ENCODE results near the gene MRPL50. TPM values are rescaled to one million over a fixed set of nuclear protein-coding genes. Genes with fewer than 3 reads are reported as not detected.
"Not testable (repeated sequence)": the region's sequence is repeated elsewhere in the genome, so short reads cannot be mapped to it uniquely, and the experiment has no call there.

MRPL50 gene
- total RNA-seq, 2 donors from 2014 or later: 9.5 to 14.1 TPM

DNA sequence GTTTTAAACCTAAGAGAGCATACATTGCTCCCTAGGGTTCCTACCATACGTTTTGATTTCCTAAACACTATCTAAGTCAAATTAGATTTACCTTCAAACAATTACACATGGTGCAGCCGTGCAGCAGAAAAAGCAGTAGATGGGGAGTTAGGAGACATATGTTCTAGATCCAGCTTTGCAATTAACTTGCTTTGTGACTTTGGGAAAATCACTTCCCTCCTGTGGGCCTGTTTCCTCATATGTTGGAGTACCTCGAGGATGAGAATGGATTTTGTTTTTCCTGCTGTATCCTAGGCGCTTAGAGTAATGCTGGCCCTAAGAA, 711 bp downstream of the MRPL50 start:
- Mint-ChIP-seq H3K27ac (peak overlapping the region; percentile 93 to 99), H3K36me3 (peaks cover 65 to 77% of the 10 kb centered on the region in 2 donors), H3K9me3 (peaks cover 9 to 35% of the 10 kb centered on the region in 2 donors)
- ATAC-seq (no peak), DNase-seq (ENCODE audit: low spot score in 2 of 2) (no peak)

DNA sequence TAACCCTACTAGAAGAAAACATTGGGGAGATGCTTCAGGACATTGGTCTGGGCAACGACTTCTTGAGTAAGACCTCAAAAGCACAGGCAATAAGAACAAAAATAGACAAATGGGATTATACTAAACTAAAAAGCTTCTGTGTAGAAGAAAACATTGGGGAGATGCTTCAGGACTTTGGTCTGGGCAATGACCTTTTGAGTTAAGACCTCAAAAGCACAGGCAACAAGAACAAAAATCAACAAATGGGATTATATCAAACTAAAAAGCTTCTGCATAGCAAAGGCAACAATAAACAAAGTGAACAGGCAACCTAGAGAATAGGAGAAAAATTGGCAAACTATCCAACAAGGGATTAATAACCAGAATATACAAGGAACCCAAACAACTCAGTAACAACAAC, 3.7 kb downstream of the MRPL50 start:
- peaks cover 55 to 78% of the 10 kb centered on the region in 2 donors for H3K36me3 Mint-ChIP-seq
- peaks cover 17 to 27% of the 10 kb centered on the region in 2 donors for H3K9me3 Mint-ChIP-seq
- peak overlapping the region in 1 of 2 donors; percentile 29 for H3K27ac Mint-ChIP-seq
- DNase-seq (ENCODE audit: low spot score in 2 of 2): no peak
- ATAC-seq: no peak

DNA sequence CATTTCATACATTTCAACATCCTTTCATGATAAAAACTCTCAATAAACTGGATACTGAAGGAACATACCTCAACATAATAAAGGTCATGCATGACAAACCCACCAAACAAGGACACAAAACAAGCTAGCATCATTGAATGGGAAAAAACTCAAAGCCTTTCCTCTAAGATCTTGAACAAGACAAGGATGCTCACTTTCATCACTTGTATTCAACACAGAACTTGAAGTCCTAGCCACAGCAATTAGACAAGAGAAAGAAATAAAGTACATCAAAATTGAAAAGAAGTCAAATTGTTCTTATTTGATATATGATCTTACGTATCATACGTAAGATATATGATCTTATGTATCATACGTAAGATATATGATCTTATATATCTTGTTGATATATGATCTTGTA, 5.3 kb downstream of the MRPL50 start:
- DNase-seq (ENCODE audit: low spot score in 2 of 2) (no peak), ATAC-seq (no peak)
- Mint-ChIP-seq H3K27ac (no peak overlapping the region), H3K36me3 (peaks cover 49 to 86% of the 10 kb centered on the region in 2 donors), H3K9me3 (peaks cover 17 to 27% of the 10 kb centered on the region in 2 donors)

DNA sequence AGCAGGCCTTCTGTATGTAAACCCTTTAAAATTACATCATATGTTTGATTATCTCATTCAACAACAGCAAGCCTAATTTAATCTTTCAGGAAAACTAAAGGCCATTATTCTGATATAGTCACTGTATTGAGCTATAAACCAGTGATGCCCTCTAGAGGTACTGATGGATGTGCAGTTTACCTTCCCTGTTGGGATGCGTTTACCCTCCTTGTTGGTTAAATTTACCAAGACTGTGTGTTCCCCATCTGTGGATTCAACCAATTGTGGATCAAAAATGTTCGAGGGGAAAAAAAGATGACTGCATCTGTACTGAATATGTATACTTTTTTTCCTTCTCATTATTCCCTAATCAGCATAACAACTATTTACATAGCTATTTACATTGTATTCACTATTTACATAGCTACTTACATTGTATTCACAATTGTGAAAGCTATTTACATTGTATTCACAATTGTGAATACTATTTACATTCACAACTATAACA, 9.9 kb downstream of the MRPL50 start:
- Mint-ChIP-seq H3K27ac (no peak overlapping the region), H3K9me3 (peaks cover 21 to 25% of the 10 kb centered on the region in 2 donors), H3K36me3 (peaks cover 23 to 64% of the 10 kb centered on the region in 2 donors)
- DNase-seq (ENCODE audit: low spot score in 2 of 2): no peak
- no peak for ATAC-seq

DNA sequence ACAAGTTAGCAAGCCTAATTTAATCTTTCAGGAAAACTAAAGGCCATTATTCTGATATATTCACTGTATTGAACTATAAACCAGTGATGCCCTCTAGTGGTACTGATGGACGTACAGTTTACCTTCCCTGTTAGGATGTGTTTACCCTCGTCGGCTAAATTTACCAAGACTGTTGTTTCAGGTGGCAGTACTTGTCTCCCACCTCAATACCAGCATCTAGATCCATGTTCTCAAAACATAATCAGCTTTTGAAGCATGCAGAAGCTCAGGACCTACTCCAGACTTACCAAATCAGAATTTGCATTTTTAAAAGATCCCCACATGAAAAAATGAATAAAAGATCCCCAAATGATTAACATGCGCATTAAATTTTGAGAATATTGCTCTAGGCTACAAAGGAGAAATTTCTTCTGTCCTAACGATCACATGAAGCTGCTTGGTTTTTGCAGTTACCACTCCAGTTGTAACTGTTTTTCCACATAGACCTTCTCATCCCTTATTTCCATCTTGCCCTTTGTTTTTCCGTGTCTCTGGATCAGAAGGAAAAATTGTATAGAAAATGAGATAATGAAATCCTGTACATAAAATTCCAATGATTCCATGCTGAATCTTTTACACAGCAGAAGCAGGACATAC, 10.4 kb downstream of the MRPL50 start:
- Mint-ChIP-seq H3K27ac (no peak overlapping the region), H3K36me3 (peaks cover 21 to 58% of the 10 kb centered on the region in 2 donors), H3K9me3 (peaks cover 20 to 23% of the 10 kb centered on the region in 2 donors)
- DNase-seq (ENCODE audit: low spot score in 2 of 2): no peak
- ATAC-seq: peak; percentile 39 to 67

DNA sequence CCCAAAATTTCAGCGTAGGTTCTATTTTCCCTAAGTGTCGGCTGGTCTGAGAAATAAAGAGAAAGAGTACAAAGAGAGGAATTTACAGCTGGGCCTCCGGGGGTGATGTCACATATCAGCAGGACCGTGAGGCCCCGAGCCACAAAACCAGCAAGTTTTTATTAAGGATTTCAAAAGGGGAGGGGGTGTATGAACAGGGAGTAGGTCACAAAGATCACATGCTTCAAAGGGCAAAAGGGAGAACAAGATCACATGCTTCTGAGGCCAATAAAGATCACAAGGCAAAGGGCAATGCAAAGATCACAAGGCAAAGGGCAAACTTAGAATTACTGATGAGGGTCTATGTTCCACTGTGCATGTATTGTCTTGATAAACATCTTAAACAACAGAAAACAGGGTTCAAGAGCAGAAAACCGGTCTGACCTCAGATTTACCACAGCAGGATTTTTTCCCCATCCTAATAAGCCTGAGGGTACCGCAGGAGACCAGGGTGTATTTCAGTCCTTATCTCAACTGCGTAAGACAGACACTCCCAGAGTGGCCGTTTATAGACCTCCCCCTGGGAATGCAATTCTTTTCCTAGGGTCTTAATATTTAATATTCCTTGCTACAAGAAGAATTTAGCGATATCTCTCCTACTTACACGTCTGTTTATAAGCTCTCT, 13.4 kb downstream of the MRPL50 start, which contains the start of gene BAAT:
BAAT (minus strand) TSS at position 134 of the 664 bp plus-strand sequence. CDS start 13,602 bp downstream, outside the sequence.
- H3K27ac Mint-ChIP-seq; H3K9me3 Mint-ChIP-seq; ATAC-seq; DNase-seq (ENCODE audit: low spot score in 2 of 2): not testable (repeated sequence)
- H3K36me3 Mint-ChIP-seq: peaks cover 7 to 29% of the 10 kb centered on the region in 2 donors

DNA sequence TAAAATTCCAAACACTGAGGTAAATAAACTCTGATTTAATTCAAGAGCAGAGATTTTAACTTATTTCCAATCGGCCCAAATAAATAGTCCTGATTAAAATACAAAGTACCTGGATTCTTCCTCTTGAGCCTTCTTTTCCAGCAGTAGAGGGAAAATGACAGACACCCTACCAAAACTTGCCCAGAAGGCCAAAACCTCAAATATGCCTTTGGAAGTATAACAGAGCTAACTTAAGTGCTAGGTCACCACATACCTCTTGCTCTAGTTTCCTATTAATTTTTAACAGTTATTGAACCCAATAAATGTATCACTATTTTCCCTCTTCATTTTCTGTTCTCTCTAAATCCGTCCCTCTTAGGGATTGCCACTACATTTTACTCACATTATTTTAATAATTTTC, 15.1 kb downstream of the MRPL50 start:
- DNase-seq (ENCODE audit: low spot score in 2 of 2): no peak
- no peak for ATAC-seq
- Mint-ChIP-seq H3K36me3 (peaks cover 12 to 22% of the 10 kb centered on the region in 2 donors), H3K9me3 (peaks cover 9 to 10% of the 10 kb centered on the region in 2 donors), H3K27ac (no peak overlapping the region)

DNA sequence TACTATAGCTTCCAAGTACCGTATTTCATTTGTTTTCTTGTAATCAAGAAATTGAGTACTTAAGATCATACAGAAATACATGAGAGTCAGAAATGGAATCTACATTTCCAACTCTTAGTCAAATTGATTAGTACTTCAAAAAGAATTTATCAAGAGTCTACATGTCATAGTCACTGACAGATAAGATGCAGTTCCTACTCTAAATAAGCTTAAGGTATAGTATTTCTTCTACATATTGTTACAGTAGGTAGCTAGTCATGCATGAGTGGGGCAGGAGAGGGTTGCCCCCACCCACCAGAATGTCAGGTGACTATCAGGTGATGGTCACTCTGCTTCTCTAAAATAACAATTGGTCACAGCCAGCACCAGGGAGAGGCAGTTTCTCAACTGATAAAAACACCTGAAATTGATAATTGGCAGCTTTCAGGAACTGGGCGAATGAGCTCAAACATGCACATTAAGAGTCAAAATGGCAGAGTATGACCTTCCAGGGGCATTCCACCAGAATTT, 16.5 kb downstream of the MRPL50 start:
- ATAC-seq: no peak
- peaks cover 16 to 18% of the 10 kb centered on the region in 2 donors for H3K36me3 Mint-ChIP-seq
- no peak overlapping the region for H3K27ac Mint-ChIP-seq
- H3K9me3 Mint-ChIP-seq: peaks cover 9 to 10% of the 10 kb centered on the region in 2 donors
- DNase-seq (ENCODE audit: low spot score in 2 of 2): no peak

DNA sequence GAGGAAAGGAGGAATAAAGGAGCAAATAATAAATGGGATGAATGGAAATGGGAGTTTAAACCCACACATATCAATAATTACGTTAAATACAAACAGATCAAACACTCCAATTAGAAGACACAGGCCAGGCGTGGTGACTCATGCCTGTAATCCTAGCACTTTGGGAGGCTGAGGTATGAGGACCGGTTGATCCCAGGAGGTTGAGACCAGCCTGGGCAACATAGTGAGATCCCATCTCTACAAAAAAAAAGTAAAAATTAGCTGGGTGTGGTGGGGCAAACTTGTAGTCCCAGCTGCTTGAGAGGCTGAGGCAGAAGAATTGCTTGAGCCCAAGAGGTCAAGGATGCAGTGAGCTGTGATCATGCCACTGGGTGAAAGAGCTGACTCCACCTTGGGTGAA, 17.3 kb downstream of the MRPL50 start:
- ATAC-seq (no peak), DNase-seq (ENCODE audit: low spot score in 2 of 2) (no peak)
- Mint-ChIP-seq H3K27ac (no peak overlapping the region), H3K36me3 (peaks cover 16 to 18% of the 10 kb centered on the region in 2 donors), H3K9me3 (peaks cover 9 to 10% of the 10 kb centered on the region in 2 donors)

DNA sequence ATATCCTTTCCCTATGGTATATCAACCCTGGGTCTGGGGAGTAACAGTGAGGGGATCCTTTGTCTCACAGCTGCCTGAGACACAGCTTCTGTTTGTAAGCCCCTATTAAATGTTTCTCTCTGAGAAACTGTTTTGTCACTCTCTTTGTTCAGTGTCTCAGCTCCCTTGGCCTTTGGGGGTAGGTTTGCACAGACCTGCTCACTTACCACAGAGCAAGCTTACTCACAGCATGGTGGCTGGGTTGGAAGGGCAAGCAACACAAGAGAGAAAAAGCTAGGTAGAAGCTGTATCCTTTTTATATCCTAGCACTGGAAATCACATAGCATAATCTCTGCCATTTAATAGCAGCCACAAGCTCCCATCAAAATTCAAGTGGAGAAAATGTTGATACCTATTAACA, 18.1 kb downstream of the MRPL50 start:
- H3K9me3 Mint-ChIP-seq: peaks cover 5 to 10% of the 10 kb centered on the region in 2 donors
- no peak for DNase-seq (ENCODE audit: low spot score in 2 of 2)
- no peak for ATAC-seq
- no peak overlapping the region for H3K27ac Mint-ChIP-seq
- peaks cover 11 to 18% of the 10 kb centered on the region in 2 donors for H3K36me3 Mint-ChIP-seq

DNA sequence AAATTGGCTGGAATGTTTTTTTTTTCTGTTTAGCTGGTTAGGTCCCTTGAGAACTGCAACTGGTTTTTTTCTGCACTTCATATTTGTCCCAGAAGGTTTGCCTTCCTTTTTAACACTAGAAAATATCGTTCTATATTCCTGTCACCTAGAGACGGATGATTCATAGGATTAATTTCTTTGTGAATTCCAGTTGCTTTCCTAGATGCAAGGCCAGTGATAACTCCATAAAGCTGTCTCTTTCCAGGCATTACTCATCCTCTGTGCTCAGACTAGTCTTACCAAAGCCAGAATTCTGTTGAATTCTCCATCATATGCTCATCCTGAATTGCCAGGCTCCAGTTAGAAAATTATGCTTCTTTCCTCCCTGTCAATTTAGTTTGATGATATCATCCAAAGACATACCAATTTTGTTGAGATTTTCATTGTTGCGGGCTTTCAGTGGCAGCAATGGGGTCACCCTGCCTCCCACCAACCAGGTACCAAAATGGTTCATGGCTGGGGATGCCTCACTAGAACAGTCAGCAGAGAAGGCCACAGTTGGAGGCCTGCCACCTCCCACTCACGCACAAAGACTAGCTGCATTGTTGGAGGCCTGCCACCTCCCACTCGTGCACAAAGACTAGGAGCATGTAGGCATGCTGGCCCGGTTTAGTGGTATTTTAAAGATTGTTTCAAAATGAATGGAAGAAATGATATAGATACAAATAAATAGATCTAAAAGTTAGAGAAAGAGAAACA, 22.1 kb downstream of the MRPL50 start:
- Mint-ChIP-seq H3K9me3 (peaks cover 0 to 9% of the 10 kb centered on the region in 2 donors), H3K27ac (no peak overlapping the region), H3K36me3 (peaks cover 0 to 11% of the 10 kb centered on the region in 2 donors)
- ATAC-seq: no peak
- no peak for DNase-seq (ENCODE audit: low spot score in 2 of 2)

DNA sequence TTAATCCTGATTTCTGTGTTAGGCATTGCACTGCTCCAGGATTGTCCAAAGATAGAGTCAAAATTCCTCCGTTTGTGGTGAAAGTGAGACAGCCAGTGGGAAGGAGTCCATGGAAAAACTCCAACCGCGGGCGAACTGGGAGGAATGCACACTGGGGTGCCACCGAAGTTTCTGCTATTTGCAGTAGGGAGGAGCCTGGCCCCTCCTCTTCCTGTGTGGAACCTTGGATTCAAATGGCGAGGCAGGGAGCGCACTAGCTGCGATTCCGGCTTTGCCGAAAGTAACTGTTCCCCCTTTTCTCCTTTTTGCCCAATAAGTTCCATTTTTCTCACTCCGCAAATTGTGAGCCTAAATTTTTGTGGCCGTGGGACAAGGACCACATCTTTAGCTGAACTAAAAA, 22.9 kb downstream of the MRPL50 start:
- Mint-ChIP-seq H3K9me3 (peaks cover 0 to 9% of the 10 kb centered on the region in 2 donors), H3K27ac (no peak overlapping the region), H3K36me3 (peaks cover 0 to 11% of the 10 kb centered on the region in 2 donors)
- ATAC-seq: no peak
- no peak for DNase-seq (ENCODE audit: low spot score in 2 of 2)

DNA sequence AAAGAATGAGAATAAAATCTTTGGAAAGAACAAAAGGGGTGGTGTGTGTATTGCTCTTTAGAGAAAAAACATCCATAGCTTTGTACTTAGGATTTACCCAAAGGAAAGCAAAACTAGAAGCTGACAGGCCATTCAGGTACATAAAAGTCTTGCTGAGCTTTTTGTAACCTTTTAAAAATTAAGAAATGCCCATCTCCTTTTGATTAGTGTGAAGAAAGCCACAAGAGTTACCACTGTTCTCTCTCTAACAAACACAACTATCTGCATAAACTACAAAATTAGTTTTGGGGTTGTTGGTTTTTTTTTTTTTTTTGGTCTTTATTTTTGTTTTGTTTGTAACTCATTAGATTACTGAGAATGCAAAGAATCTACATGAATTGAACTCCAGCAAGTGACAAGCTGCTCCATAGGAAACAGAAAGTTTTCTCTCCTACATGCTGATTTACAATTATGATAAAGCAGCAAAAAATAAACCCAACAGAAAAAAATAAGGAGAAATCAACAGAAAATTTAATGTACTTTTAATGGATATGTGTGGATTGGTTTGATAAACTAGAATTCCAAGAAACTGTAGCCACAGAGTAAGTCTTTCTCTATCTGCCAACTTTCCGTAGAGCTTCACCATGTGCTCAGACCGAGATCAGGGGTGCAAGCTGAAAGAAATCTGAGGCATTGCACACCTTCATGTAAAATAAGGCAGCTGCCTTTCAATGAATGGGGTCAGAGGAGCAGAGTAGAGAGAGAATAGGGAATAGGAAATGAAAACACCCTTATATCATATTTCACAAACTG, 25.9 kb downstream of the MRPL50 start:
- DNase-seq (ENCODE audit: low spot score in 2 of 2): no peak
- peaks cover 0 to 9% of the 10 kb centered on the region in 2 donors for H3K9me3 Mint-ChIP-seq
- ATAC-seq: no peak
- no peak overlapping the region for H3K27ac Mint-ChIP-seq
- H3K36me3 Mint-ChIP-seq: peaks cover 0 to under 1% of the 10 kb centered on the region in 2 donors

DNA sequence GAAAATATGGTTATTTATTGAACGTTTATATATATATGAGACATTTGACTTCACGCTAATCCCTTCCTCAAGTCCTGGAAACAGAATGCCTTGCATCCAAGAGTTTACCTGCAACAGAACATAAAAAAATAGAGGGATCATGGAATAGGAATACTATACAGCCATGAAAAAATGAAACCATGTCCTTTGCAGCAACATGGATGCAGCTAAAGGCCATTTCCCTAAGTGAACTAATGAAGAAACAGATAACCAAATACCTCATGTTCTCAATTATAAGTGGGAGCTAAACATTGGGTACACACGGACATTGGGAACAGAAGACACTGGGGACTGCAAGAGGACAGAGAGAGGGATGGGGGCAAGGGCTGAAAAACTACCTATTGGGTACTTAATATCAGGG, 26.6 kb downstream of the MRPL50 start:
- Mint-ChIP-seq H3K27ac (no peak overlapping the region), H3K36me3 (no peaks in the 10 kb centered on the region), H3K9me3 (peaks cover 0 to 9% of the 10 kb centered on the region in 2 donors)
- no peak for DNase-seq (ENCODE audit: low spot score in 2 of 2)
- ATAC-seq: no peak

DNA sequence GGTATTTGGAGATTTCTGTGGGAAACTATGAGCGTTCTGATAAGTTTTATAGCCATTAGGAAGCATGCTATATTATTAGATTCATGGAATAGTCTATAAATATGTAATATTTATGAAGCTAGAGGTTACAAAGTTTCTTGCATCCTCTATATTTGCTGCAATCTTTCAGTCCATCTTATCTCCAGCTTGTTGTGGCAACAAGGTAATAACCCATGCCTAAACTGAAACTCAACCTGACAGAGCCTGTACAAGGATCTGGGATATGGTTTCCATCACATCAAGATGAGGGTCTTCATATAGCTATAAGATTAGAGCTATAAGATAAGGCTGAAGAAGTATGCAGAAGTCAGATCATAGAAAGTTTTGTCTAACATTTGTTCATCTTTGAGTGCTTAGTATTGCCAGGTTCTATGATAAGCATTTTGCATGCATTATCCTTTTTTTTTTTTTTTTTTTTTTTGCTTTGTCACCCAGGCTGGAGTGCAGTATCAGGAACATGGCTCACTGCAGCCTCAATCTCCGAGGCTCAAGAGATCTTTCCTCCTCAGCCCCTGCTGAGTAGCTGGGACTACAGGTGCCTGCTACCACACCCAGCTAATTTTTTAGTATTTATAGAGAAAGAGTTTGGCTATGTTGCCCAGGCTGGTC, 28.4 kb downstream of the MRPL50 start:
- no peak overlapping the region for H3K27ac Mint-ChIP-seq
- peaks cover 0 to 5% of the 10 kb centered on the region in 2 donors for H3K9me3 Mint-ChIP-seq
- H3K36me3 Mint-ChIP-seq: no peaks in the 10 kb centered on the region
- no peak for ATAC-seq
- no peak for DNase-seq (ENCODE audit: low spot score in 2 of 2)

DNA sequence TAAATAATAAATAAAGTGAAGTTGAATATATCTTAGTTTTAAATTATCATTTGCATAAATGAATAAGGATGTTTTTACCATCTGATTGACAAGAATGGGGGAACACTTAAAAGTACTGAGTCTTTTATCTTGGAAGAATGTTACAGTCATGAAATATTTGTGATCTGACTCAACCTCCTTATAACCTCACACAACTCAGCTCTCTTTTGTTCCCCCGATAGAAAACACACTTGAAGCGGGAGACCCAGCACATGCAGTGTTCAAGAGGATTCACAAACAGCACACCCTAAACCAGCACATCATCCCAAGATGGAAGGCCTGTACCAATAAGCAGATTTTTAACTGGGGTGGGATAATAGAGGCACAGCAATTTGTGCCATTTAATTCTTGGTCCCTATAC, 29.1 kb downstream of the MRPL50 start:
- H3K27ac Mint-ChIP-seq: no peak overlapping the region
- DNase-seq (ENCODE audit: low spot score in 2 of 2): no peak
- no peaks in the 10 kb centered on the region for H3K36me3 Mint-ChIP-seq
- peaks cover 0 to 5% of the 10 kb centered on the region in 2 donors for H3K9me3 Mint-ChIP-seq
- ATAC-seq: no peak
